D341Med (cell line): Measurements from ENCODE around the gene NUSAP1.
"Not testable (repeated sequence)": the region's sequence is repeated elsewhere in the genome, so short reads cannot be mapped to it uniquely, and the experiment has no call there.

Source experiments
- DNase-seq: peaks from one replicate; pipeline ENCODE4 v3.0.0; 2012; ENCODE audit warnings: low spot score

NUSAP1 gene

GRCh38 chr15:41332194-41333025 lies at the start of gene NUSAP1, which contains the start of gene OIP5:
TSS of gene NUSAP1 (plus strand) at chr15:41332881. CDS start at chr15:41332958, 77 bp downstream.
TSS of gene OIP5 (minus strand) at chr15:41332591. CDS start at chr15:41332561, 30 bp downstream.
- peak; percentile 94 for DNase-seq

GRCh38 chr15:41282980-41283652 lies 49.6 kb upstream of the NUSAP1 start:
- not testable (repeated sequence) for DNase-seq

- peak; percentile 99 for DNase-seq
Measured at GRCh38 chr15:41283653-41284426, 48.8 kb upstream of the NUSAP1 start.

GRCh38 chr15:41284427-41285177 lies 48.1 kb upstream of the NUSAP1 start:
- peak; percentile 34 for DNase-seq

- DNase-seq: no peak
Measured at GRCh38 chr15:41285285-41285684, 47.4 kb upstream of the NUSAP1 start.

- DNase-seq: no peak
Measured at GRCh38 chr15:41286665-41287333, 45.9 kb upstream of the NUSAP1 start.

GRCh38 chr15:41288464-41288863 lies 44.2 kb upstream of the NUSAP1 start:
- DNase-seq: no peak

- no peak for DNase-seq
Measured at GRCh38 chr15:41289953-41290352, 42.7 kb upstream of the NUSAP1 start.

- DNase-seq: no peak
Measured at GRCh38 chr15:41291065-41291631, 41.5 kb upstream of the NUSAP1 start.

GRCh38 chr15:41292521-41292920 lies 40.2 kb upstream of the NUSAP1 start:
- no peak for DNase-seq

GRCh38 chr15:41301139-41301538 lies 31.5 kb upstream of the NUSAP1 start:
- DNase-seq: not testable (repeated sequence)

GRCh38 chr15:41301587-41301986 lies 31.1 kb upstream of the NUSAP1 start:
- DNase-seq: no peak

- DNase-seq: no peak
Measured at GRCh38 chr15:41304149-41304770, 28.4 kb upstream of the NUSAP1 start.

- DNase-seq: no peak
Measured at GRCh38 chr15:41307679-41308078, 25.0 kb upstream of the NUSAP1 start.

- DNase-seq: no peak
Measured at GRCh38 chr15:41309226-41309905, 23.3 kb upstream of the NUSAP1 start.

- DNase-seq: not testable (repeated sequence)
Measured at GRCh38 chr15:41320805-41321330, 11.8 kb upstream of the NUSAP1 start.

- no peak for DNase-seq
Measured at GRCh38 chr15:41323611-41324010, 9.1 kb upstream of the NUSAP1 start.

GRCh38 chr15:41331281-41331680 lies 1.4 kb upstream of the NUSAP1 start:
- no peak for DNase-seq

- no peak for DNase-seq
Measured at GRCh38 chr15:41331833-41332193, 868 bp upstream of the NUSAP1 start.
